Upper lobe of right lung (tissue), 1 donor: ENCODE measurements around the gene TADA1. TPM values are rescaled to one million over a fixed set of nuclear protein-coding genes. Genes with fewer than 3 reads are reported as not detected.

ENCODE experiments used
- ATAC-seq: fragments of 200-7000 bp; cut with Tn5 transposase; one replicate; pipeline ENCODE4 v1.9.1; 2020; ENCODE audit warnings: mild to moderate bottlenecking, moderate library complexity
- DNase-seq: peaks from one replicate; pipeline ENCODE4 v3.0.0-alpha.2; 2020
- H3K27ac ChIP-seq: fragments of 200-600 bp; one replicate; pipeline ENCODE4 v1.8.0; 2022
- H3K27me3 ChIP-seq: fragments of 200-600 bp; one replicate; pipeline ENCODE4 v1.8.0; 2022; ENCODE audit warnings: mild to moderate bottlenecking
- H3K36me3 ChIP-seq: fragments of 200-600 bp; one replicate; pipeline ENCODE4 v1.8.0; 2022
- H3K4me1 ChIP-seq: fragments of 200-600 bp; one replicate; pipeline ENCODE4 v1.8.0; 2022
- H3K4me3 ChIP-seq: fragments of 200-600 bp; one replicate; pipeline ENCODE4 v1.8.0; 2022; ENCODE audit warnings: mild to moderate bottlenecking
- H3K9me3 ChIP-seq: fragments of 200-600 bp; one replicate; pipeline ENCODE4 v1.8.0; 2022
- CTCF ChIP-seq: fragments of 200-600 bp; IDR thresholded peaks from one replicate; pipeline ENCODE4 v1.8.0; 2022; ENCODE audit warnings: antibody characterized with exemption
- intact Hi-C: fragments of 100-400 bp; cut with DNase I; formaldehyde crosslinking; loops from one replicate; pipeline ENCODE4 v1.11.0; 2022
- total RNA-seq: library from RNA; stranded (reverse); fragmentation: NEBNext Ultra II Directional; extraction: Animal tissue kit (Norgen Biotek cat#: 25700); gene quantifications from one replicate; pipeline ENCODE4 v1.2.1, GENCODE V29; 2021
- donor health status: DM: no; HTN: yes; CAD: no; lungs with severe emphysema.

Gene TADA1
- total RNA-seq, 1 donor from 2014 or later, result 9.5 TPM

- TF ChIP-seq CTCF, result no peak
- Histone ChIP-seq H3K36me3 (peaks cover 4% of the 10 kb centered on the region), H3K4me1 (peaks cover 8% of the 10 kb centered on the region), H3K27me3 (no peaks in the 10 kb centered on the region), H3K27ac (no peak overlapping the region), H3K4me3 (no peak overlapping the region), H3K9me3 (no peaks in the 10 kb centered on the region)
- ATAC-seq (no peak), DNase-seq (no peak)
- intact Hi-C loops, result no loop called here
Observed at GRCh38 chr1:166869318-166870099, 6.6 kb downstream of the TADA1 start.

GRCh38 chr1:166868639-166869038, 7.4 kb downstream of the TADA1 start:
- no peak overlapping the region for H3K4me3 ChIP-seq
- no peaks in the 10 kb centered on the region for H3K27me3 ChIP-seq
- no peak overlapping the region for H3K27ac ChIP-seq
- no peaks in the 10 kb centered on the region for H3K9me3 ChIP-seq
- ATAC-seq (peak; percentile 26), DNase-seq (no peak)
- peaks cover 5% of the 10 kb centered on the region for H3K4me1 ChIP-seq
- H3K36me3 ChIP-seq, result peaks cover 11% of the 10 kb centered on the region
- intact Hi-C loops, result no loop called here
- no peak for TF ChIP-seq CTCF

- peaks cover 37% of the 10 kb centered on the region for H3K36me3 ChIP-seq
- no peak overlapping the region for H3K4me3 ChIP-seq
- intact Hi-C loops, result no loop called here
- DNase-seq (no peak), ATAC-seq (no peak)
- no peak overlapping the region for H3K27ac ChIP-seq
- H3K4me1 ChIP-seq, result no peaks in the 10 kb centered on the region
- no peaks in the 10 kb centered on the region for H3K9me3 ChIP-seq
- no peak for TF ChIP-seq CTCF
- no peaks in the 10 kb centered on the region for H3K27me3 ChIP-seq
Observed at GRCh38 chr1:166865926-166866325, 10.1 kb downstream of the TADA1 start.

- Histone ChIP-seq H3K4me1 (no peaks in the 10 kb centered on the region), H3K36me3 (peaks cover 94% of the 10 kb centered on the region), H3K9me3 (no peaks in the 10 kb centered on the region), H3K27ac (no peak overlapping the region), H3K27me3 (no peaks in the 10 kb centered on the region), H3K4me3 (no peak overlapping the region)
- intact Hi-C loops, result no loop called here
- DNase-seq (no peak), ATAC-seq (peak; percentile 19)
- TF ChIP-seq CTCF, result no peak
Observed at GRCh38 chr1:166859597-166859996, 16.5 kb downstream of the TADA1 start.

GRCh38 chr1:166858726-166859419, 17.2 kb downstream of the TADA1 start:
- no peaks in the 10 kb centered on the region for H3K27me3 ChIP-seq
- H3K4me1 ChIP-seq, result no peaks in the 10 kb centered on the region
- peaks cover 96% of the 10 kb centered on the region for H3K36me3 ChIP-seq
- no peak for TF ChIP-seq CTCF
- H3K9me3 ChIP-seq, result no peaks in the 10 kb centered on the region
- no peak for ATAC-seq
- no peak overlapping the region for H3K27ac ChIP-seq
- H3K4me3 ChIP-seq, result no peak overlapping the region
- intact Hi-C loops, result no loop called here
- no peak for DNase-seq
